K562 (cell line): ENCODE measurements around the gene OR6K2.

Experiments
- ATF4 ChIP-seq: fragments of 450-650 bp; formaldehyde crosslinking; IDR thresholded peaks from 2 replicates; pipeline ENCODE4 v1.4.0; 2022; ENCODE audit warnings: mild to moderate bottlenecking, moderate library complexity
- BHLHE40 ChIP-seq: IDR thresholded peaks from 2 replicates; pipeline ENCODE4 v1.6.1; 2011; ENCODE audit warnings: low read length, improper control_type of control experiment
- CTCF ChIP-seq, 3 experiments: IDR thresholded peaks in 2 of 3; conservative IDR thresholded peaks in 1 of 3; 2 replicates each; pipeline ENCODE4 v1.5.1; 2011 to 2012; ENCODE audit warnings: low read length in 3 of 3, mild to moderate bottlenecking in 3 of 3, control low read depth in 2 of 3, improper control_type of control experiment in 1 of 3, inconsistent platforms in 1 of 3, low read depth in 1 of 3, mixed read lengths in 1 of 3, moderate library complexity in 1 of 3; ENCODE audit not compliant: insufficient read depth in 2 of 3
- DACH1 ChIP-seq: fragments of 450-650 bp; IDR thresholded peaks from 2 replicates; pipeline ENCODE4 v1.6.1; 2018; ENCODE audit not compliant: partially characterized antibody
- DNMT1 ChIP-seq: fragments of 450-650 bp; IDR thresholded peaks from 2 replicates; pipeline ENCODE4 v1.6.1; 2016; ENCODE audit warnings: antibody characterized with exemption, mild to moderate bottlenecking
- EP300 ChIP-seq: IDR thresholded peaks from 2 replicates; pipeline ENCODE4 v1.6.1; 2012; ENCODE audit warnings: low read length, improper control_type of control experiment
- FOXM1 ChIP-seq, 2 experiments: fragments of 450-650 bp in 1 of 2; sonication (generic) in 1 of 2; formaldehyde crosslinking in 1 of 2; IDR thresholded peaks; 2 replicates each; pipeline versions ENCODE4 v1.6.1 to v1.9.0; 2017 to 2022; ENCODE audit warnings: low read depth in 2 of 2, mild to moderate bottlenecking in 2 of 2, missing genetic modification reagents in 1 of 2, moderate library complexity in 1 of 2
- ZBTB7A ChIP-seq: IDR thresholded peaks from 2 replicates; pipeline ENCODE4 v1.6.1; 2011; ENCODE audit warnings: low read depth, mild to moderate bottlenecking, low read length, moderate library complexity, borderline replicate concordance; ENCODE audit not compliant: control insufficient read depth
- ZNF311 ChIP-seq: fragments of 250-450 bp; sonication (Bioruptor Pico); IDR thresholded peaks from 2 replicates; pipeline ENCODE4 v1.4.0; 2020; ENCODE audit warnings: mild to moderate bottlenecking, moderate library complexity
- ZNF592 ChIP-seq: fragments of 450-650 bp; IDR thresholded peaks from 2 replicates; pipeline ENCODE4 v1.6.1; 2017; ENCODE audit warnings: antibody characterized with exemption, mild to moderate bottlenecking

GRCh38 chr1:158714754-158715153, 14.3 kb upstream of the OR6K2 start:
- TF ChIP-seq FOXM1 (IDR thresholded peaks at IDR 0.05; ENCODE audit: low read depth) (no peak), FOXM1 (CRISPR knock-in tag; IDR thresholded peaks at IDR 0.05; ENCODE audit: low read depth) (no peak), ZNF311 (CRISPR knock-in tag) (no peak), CTCF (IDR thresholded peaks at IDR 0.05 in 2 of 3, conservative IDR thresholded peaks at IDR 0.05 in 1 of 3; ENCODE audit: insufficient read depth in 2 of 3, low read depth in 1 of 3, low read length in 3 of 3) (no peak), ATF4 (CRISPR knock-in tag) (no peak), DACH1 (no peak), DNMT1 (no peak), BHLHE40 (no peak), EP300 (no peak), ZNF592 (no peak), ZBTB7A (no peak)
